Panc1 (cell line): ENCODE results near the gene FOXN4. TPM values are rescaled to one million over a fixed set of nuclear protein-coding genes. Genes with fewer than 3 reads are reported as not detected.

Experiments used
- ATAC-seq: fragments of 200-7000 bp; cut with Tn5 transposase; 2 replicates; pipeline ENCODE4 v1.9.1; 2020; ENCODE audit warnings: mild to moderate bottlenecking, moderate library complexity
- BruUV-seq: library from RNA; stranded (reverse); fragments of 400-500 nt; replicated peaks from 2 replicates; lab custom pipeline; 2021; lab: Mats Ljungman, UMichigan
- CTCF ChIA-PET: fragments of 300-600 bp; sonication (Branson Sonifier 250); formaldehyde crosslinking; loops from one replicate; lab custom pipeline; 2022; ENCODE audit warnings: antibody characterized with exemption; lab: Charles Lee
- POLR2A ChIA-PET: fragments of 300-600 bp; sonication (Branson Sonifier 250); formaldehyde crosslinking; loops from one replicate; lab custom pipeline; 2022; ENCODE audit warnings: antibody characterized with exemption; lab: Charles Lee
- DNase-seq: peaks from one replicate; pipeline ENCODE4 v3.0.0-alpha.2; 2010; ENCODE audit warnings: low read depth, low spot score
- H3K27ac ChIP-seq: 2 replicates; pipeline ENCODE4 v1.5.1; 2011; ENCODE audit warnings: mild to moderate bottlenecking, low read length, inconsistent platforms
- H3K27me3 ChIP-seq: fragments of 200-500 bp; sonication (Bioruptor generic); 2 replicates; pipeline ENCODE4 v1.6.0; 2014; ENCODE audit warnings: low read length, inconsistent platforms; ENCODE audit not compliant: control insufficient read depth, insufficient read depth
- H3K36me3 ChIP-seq: fragments of 200-500 bp; sonication (Bioruptor generic); 2 replicates; pipeline ENCODE4 v1.5.1; 2014; ENCODE audit warnings: inconsistent platforms, mild to moderate bottlenecking, low read length, moderate library complexity; ENCODE audit not compliant: control insufficient read depth, insufficient read depth
- H3K4me1 ChIP-seq: 2 replicates; pipeline ENCODE4 v1.5.1; 2011; ENCODE audit warnings: inconsistent platforms, mild to moderate bottlenecking, low read length, moderate library complexity; ENCODE audit not compliant: control insufficient read depth, insufficient read depth
- H3K4me3 ChIP-seq, 2 experiments: 2 replicates each; pipeline ENCODE4 v1.5.1; 2011 to 2012; ENCODE audit warnings: low read depth in 2 of 2, low read length in 2 of 2, mild to moderate bottlenecking in 2 of 2, inconsistent platforms in 1 of 2, moderate library complexity in 1 of 2
- H3K9me3 ChIP-seq: fragments of 200-500 bp; sonication (Bioruptor generic); 2 replicates; pipeline ENCODE4 v1.5.1; 2014; ENCODE audit warnings: low read depth, mild to moderate bottlenecking, inconsistent platforms, low read length, moderate library complexity; ENCODE audit not compliant: control insufficient read depth, insufficient read depth
- POLR2AphosphoS5 ChIP-seq: IDR thresholded peaks from 2 replicates; pipeline ENCODE4 v1.6.1; 2012; ENCODE audit warnings: mild to moderate bottlenecking, low read depth, low read length, moderate library complexity
- REST ChIP-seq, 2 experiments: IDR thresholded peaks; 2 replicates each; pipeline ENCODE4 v1.6.1; 2011 to 2012; ENCODE audit warnings: low read depth in 2 of 2, control low read depth in 1 of 2, low read length in 1 of 2, mild to moderate bottlenecking in 1 of 2, moderate library complexity in 1 of 2; ENCODE audit not compliant: insufficient read depth in 1 of 2
- SIN3A ChIP-seq: IDR thresholded peaks from 2 replicates; pipeline ENCODE4 v1.6.1; 2012; ENCODE audit warnings: low read depth, mild to moderate bottlenecking, low read length, moderate library complexity, borderline replicate concordance; ENCODE audit not compliant: insufficient read depth
- TCF7L2 ChIP-seq: IDR thresholded peaks from 2 replicates; pipeline ENCODE4 v1.6.1; 2011; ENCODE audit warnings: mild to moderate bottlenecking, low read depth, low read length, inconsistent platforms
- in situ Hi-C: cut with HindIII; loops from 2 replicates; pipeline ENCODE4 v1.10.0; 2016; ENCODE audit warnings: low sequenced_read_pairs, low pct_unique_long_range_greater_than_20kb
- intact Hi-C: fragments of 100-400 bp; cut with micrococcal nuclease; formaldehyde crosslinking; loops from one replicate; pipeline ENCODE4 v1.10.0; 2022; ENCODE audit not compliant: unreplicated experiment
- total RNA-seq: library from RNA; stranded (reverse); gene quantifications from one replicate; pipeline ENCODE4 v1.2.1, GENCODE V29; 2021; ENCODE audit not compliant: unreplicated experiment
- TF ChIP-seq, protein P1 (sequence below): fragments of 450-650 bp; IDR thresholded peaks from 2 replicates; pipeline ENCODE4 v1.5.1; 2017; ENCODE audit warnings: mild to moderate bottlenecking

Gene FOXN4
- total RNA-seq, 1 experiment from 2014 or later: 0.08 TPM

- in situ Hi-C loops (no loop called here), intact Hi-C loops (no loop called here)
- no peaks in the 10 kb centered on the region for H3K27me3 ChIP-seq
- POLR2A ChIA-PET: no interaction called here
- BruUV-seq: no TSS peak
- no peak overlapping the region for H3K27ac ChIP-seq
- DNase-seq (no peak), ATAC-seq (no peak)
- no peaks in the 10 kb centered on the region for H3K9me3 ChIP-seq
- CTCF ChIA-PET: no interaction called here
- TF ChIP-seq TCF7L2: no peak
- no peak for TF ChIP-seq REST (IDR thresholded peaks at IDR 0.05; ENCODE audit: insufficient read depth in 1 of 2, low read depth in 2 of 2, low read length in 1 of 2)
- TF ChIP-seq, protein P1, sequence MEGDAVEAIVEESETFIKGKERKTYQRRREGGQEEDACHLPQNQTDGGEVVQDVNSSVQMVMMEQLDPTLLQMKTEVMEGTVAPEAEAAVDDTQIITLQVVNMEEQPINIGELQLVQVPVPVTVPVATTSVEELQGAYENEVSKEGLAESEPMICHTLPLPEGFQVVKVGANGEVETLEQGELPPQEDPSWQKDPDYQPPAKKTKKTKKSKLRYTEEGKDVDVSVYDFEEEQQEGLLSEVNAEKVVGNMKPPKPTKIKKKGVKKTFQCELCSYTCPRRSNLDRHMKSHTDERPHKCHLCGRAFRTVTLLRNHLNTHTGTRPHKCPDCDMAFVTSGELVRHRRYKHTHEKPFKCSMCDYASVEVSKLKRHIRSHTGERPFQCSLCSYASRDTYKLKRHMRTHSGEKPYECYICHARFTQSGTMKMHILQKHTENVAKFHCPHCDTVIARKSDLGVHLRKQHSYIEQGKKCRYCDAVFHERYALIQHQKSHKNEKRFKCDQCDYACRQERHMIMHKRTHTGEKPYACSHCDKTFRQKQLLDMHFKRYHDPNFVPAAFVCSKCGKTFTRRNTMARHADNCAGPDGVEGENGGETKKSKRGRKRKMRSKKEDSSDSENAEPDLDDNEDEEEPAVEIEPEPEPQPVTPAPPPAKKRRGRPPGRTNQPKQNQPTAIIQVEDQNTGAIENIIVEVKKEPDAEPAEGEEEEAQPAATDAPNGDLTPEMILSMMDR: no peak
- TF ChIP-seq POLR2AphosphoS5: no peak
- no peak for TF ChIP-seq SIN3A
- H3K36me3 ChIP-seq: no peaks in the 10 kb centered on the region
- no peaks in the 10 kb centered on the region for H3K4me1 ChIP-seq
- no peak overlapping the region for H3K4me3 ChIP-seq
Measured at GRCh38 chr12:109277899-109278762, 31.0 kb downstream of the FOXN4 start.

GRCh38 chr12:109277255-109277898 is 31.7 kb downstream of the FOXN4 start:
- ChIA-PET CTCF (no interaction called here), POLR2A (interaction anchor here (0.6 kb wide), 1 partner anchor 428 kb away, joined by 5 read pairs; no protein-coding TSS in a partner anchor)
- Histone ChIP-seq H3K27me3 (no peaks in the 10 kb centered on the region), H3K4me1 (no peaks in the 10 kb centered on the region), H3K4me3 (no peak overlapping the region), H3K27ac (no peak overlapping the region), H3K9me3 (no peaks in the 10 kb centered on the region), H3K36me3 (no peaks in the 10 kb centered on the region)
- in situ Hi-C loops: no loop called here
- ATAC-seq (no peak), DNase-seq (no peak)
- TF ChIP-seq, protein P1: no peak
- TF ChIP-seq SIN3A: no peak
- TF ChIP-seq REST (IDR thresholded peaks at IDR 0.05; ENCODE audit: insufficient read depth in 1 of 2, low read depth in 2 of 2, low read length in 1 of 2): no peak
- TF ChIP-seq TCF7L2: no peak
- intact Hi-C loops: no loop called here
- no TSS peak for BruUV-seq
